ENCODE measurements around the gene JMJD1C.

DNA sequence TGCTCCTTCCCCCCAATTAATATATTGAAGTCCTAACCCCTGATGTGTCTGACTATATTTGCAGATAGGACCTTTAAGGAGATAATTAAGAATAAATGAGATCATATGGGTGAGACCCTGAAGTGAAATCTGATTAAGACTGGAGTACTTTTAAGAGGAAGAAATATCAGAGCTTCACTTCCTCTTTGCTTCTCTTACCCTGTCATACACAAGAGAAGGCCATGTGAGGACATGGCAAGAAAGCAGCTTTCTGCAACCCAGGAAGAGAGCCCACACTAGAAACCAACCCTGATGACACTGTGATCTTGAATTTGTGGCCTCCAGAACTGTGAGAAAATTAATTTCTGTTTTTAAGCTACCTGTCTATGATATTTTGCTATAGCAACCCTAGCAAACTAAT lies 44.2 kb downstream of the JMJD1C start:
- TF ChIP-seq, protein P1, sequence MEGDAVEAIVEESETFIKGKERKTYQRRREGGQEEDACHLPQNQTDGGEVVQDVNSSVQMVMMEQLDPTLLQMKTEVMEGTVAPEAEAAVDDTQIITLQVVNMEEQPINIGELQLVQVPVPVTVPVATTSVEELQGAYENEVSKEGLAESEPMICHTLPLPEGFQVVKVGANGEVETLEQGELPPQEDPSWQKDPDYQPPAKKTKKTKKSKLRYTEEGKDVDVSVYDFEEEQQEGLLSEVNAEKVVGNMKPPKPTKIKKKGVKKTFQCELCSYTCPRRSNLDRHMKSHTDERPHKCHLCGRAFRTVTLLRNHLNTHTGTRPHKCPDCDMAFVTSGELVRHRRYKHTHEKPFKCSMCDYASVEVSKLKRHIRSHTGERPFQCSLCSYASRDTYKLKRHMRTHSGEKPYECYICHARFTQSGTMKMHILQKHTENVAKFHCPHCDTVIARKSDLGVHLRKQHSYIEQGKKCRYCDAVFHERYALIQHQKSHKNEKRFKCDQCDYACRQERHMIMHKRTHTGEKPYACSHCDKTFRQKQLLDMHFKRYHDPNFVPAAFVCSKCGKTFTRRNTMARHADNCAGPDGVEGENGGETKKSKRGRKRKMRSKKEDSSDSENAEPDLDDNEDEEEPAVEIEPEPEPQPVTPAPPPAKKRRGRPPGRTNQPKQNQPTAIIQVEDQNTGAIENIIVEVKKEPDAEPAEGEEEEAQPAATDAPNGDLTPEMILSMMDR (IDR thresholded peaks at IDR 0.05): no peak
- TF ChIP-seq POLR2AphosphoS5 (IDR thresholded peaks at IDR 0.05; ENCODE audit: insufficient read depth in 1 of 2, low read depth in 1 of 2) (no peak), POLR2A (IDR thresholded peaks at IDR 0.05) (no peak)
